Mesenchymal stem cell (in vitro differentiated cells and primary cell): Measurements from ENCODE around the gene MFN1.

Experiments
- DNase-seq: peaks from one replicate; pipeline ENCODE4 v3.0.0-alpha.2; 2013
- H2AFZ ChIP-seq: one replicate; pipeline ENCODE4 v1.6.1; 2013; ENCODE audit warnings: low read depth, mild to moderate bottlenecking, control low read depth, inconsistent platforms, low read length, moderate library complexity
- H2AK5ac ChIP-seq: 2 replicates; pipeline ENCODE4 v1.6.1; 2013; ENCODE audit warnings: low read length, moderate library complexity, mild to moderate bottlenecking, inconsistent platforms; ENCODE audit not compliant: severe bottlenecking
- H2BK120ac ChIP-seq: one replicate; pipeline ENCODE4 v1.6.1; 2013; ENCODE audit warnings: low read depth, mild to moderate bottlenecking, inconsistent platforms, low read length, moderate library complexity
- H2BK12ac ChIP-seq, 2 experiments: one replicate each; pipeline ENCODE4 v1.6.1; 2013; ENCODE audit warnings: inconsistent platforms in 2 of 2, low read length in 2 of 2, mild to moderate bottlenecking in 2 of 2, moderate library complexity in 2 of 2, control low read depth in 1 of 2
- H2BK15ac ChIP-seq: one replicate; pipeline ENCODE4 v1.6.1; 2013; ENCODE audit warnings: mild to moderate bottlenecking, low read depth, inconsistent platforms; ENCODE audit not compliant: poor library complexity, severe bottlenecking
- H2BK5ac ChIP-seq: 2 replicates; pipeline ENCODE4 v1.6.1; 2013; ENCODE audit warnings: low read depth, mild to moderate bottlenecking, low read length, control low read depth, inconsistent platforms; ENCODE audit not compliant: poor library complexity, severe bottlenecking
- H3K14ac ChIP-seq, 2 experiments: one replicate each; pipeline ENCODE4 v1.6.1; 2013; ENCODE audit warnings: inconsistent platforms in 2 of 2, low read length in 2 of 2, control low read depth in 1 of 2, mild to moderate bottlenecking in 1 of 2, moderate library complexity in 1 of 2
- H3K18ac ChIP-seq, 2 experiments: one replicate each; pipeline ENCODE4 v1.6.1; 2013; ENCODE audit warnings: inconsistent platforms in 2 of 2, low read length in 2 of 2, control low read depth in 1 of 2, low read depth in 1 of 2, mild to moderate bottlenecking in 1 of 2
- H3K23ac ChIP-seq, 2 experiments: one replicate each; pipeline ENCODE4 v1.6.1; 2013; ENCODE audit warnings: inconsistent platforms in 2 of 2, low read length in 2 of 2, mild to moderate bottlenecking in 2 of 2, moderate library complexity in 2 of 2, control low read depth in 1 of 2
- H3K27ac ChIP-seq: 2 replicates; pipeline ENCODE4 v1.5.1; 2013; ENCODE audit warnings: mild to moderate bottlenecking, moderate library complexity, low read length, control low read depth, inconsistent platforms; ENCODE audit not compliant: poor library complexity, severe bottlenecking
- H3K27me3 ChIP-seq, 2 experiments: 2 replicates each; pipeline versions ENCODE4 v1.6.1 to v1.7.0; 2013; ENCODE audit warnings: low read length in 2 of 2, mild to moderate bottlenecking in 2 of 2, moderate library complexity in 2 of 2, control low read depth in 1 of 2, inconsistent platforms in 1 of 2; ENCODE audit not compliant: control insufficient read depth in 1 of 2, insufficient read depth in 1 of 2
- H3K36me3 ChIP-seq, 2 experiments: 2 replicates each; pipeline versions ENCODE4 v1.6.1 to v1.7.0; 2013; ENCODE audit warnings: low read length in 2 of 2, control low read depth in 1 of 2, inconsistent platforms in 1 of 2, low read depth in 1 of 2, mild to moderate bottlenecking in 1 of 2; ENCODE audit not compliant: insufficient read depth in 2 of 2, control insufficient read depth in 1 of 2
- H3K4ac ChIP-seq, 2 experiments: one replicate each; pipeline ENCODE4 v1.6.1; 2013; ENCODE audit warnings: inconsistent platforms in 2 of 2, low read length in 2 of 2, mild to moderate bottlenecking in 2 of 2, moderate library complexity in 2 of 2, control low read depth in 1 of 2, low read depth in 1 of 2
- H3K4me1 ChIP-seq: 2 replicates; pipeline ENCODE4 v1.6.1; 2013; ENCODE audit warnings: low read depth, low read length, control low read depth; ENCODE audit not compliant: control insufficient read depth, insufficient read depth
- H3K4me2 ChIP-seq: 2 replicates; pipeline ENCODE4 v1.6.1; 2013; ENCODE audit warnings: low read length, mild to moderate bottlenecking, inconsistent platforms; ENCODE audit not compliant: poor library complexity, severe bottlenecking
- H3K4me3 ChIP-seq, 2 experiments: 2 replicates each; pipeline versions ENCODE4 v1.5.1 to v1.7.0; 2013; ENCODE audit warnings: low read length in 2 of 2, mild to moderate bottlenecking in 2 of 2, control low read depth in 1 of 2, low read depth in 1 of 2; ENCODE audit not compliant: insufficient read depth in 1 of 2
- H3K79me1 ChIP-seq: replicated peaks from 2 replicates; pipeline ENCODE4 v1.6.1; 2013; ENCODE audit warnings: mild to moderate bottlenecking, control low read depth, low read length, inconsistent platforms; ENCODE audit not compliant: poor library complexity, severe bottlenecking
- H3K9ac ChIP-seq: 2 replicates; pipeline ENCODE4 v1.7.0; 2013; ENCODE audit warnings: mild to moderate bottlenecking, low read length, moderate library complexity
- H3K9me3 ChIP-seq: 2 replicates; pipeline ENCODE4 v1.7.0; 2013; ENCODE audit warnings: mild to moderate bottlenecking, low read length; ENCODE audit not compliant: control insufficient read depth
- H4K8ac ChIP-seq: one replicate; pipeline ENCODE4 v1.6.1; 2013; ENCODE audit warnings: inconsistent platforms, mild to moderate bottlenecking, low read length, moderate library complexity
- H4K91ac ChIP-seq: one replicate; pipeline ENCODE4 v1.6.1; 2013; ENCODE audit warnings: mild to moderate bottlenecking, low read length, inconsistent platforms
- WGBS: methylation state at CpG from one replicate; pipeline ENCODE4 v1.1.7; 2013; ENCODE audit warnings: mixed read lengths; 5-methylcytosine and 5-hydroxymethylcytosine counted together

The MFN1 gene

GRCh38 chr3:179321668-179322285 is 25.7 kb upstream of the MFN1 start:
- peak overlapping the region in 1 of 2 experiments; percentile 81 for H2BK12ac ChIP-seq
- H3K4me3 ChIP-seq = peak overlapping the region in 1 of 2 experiments; percentile 86
- H4K8ac ChIP-seq = no peak overlapping the region
- 69% methylated on average over 10 of the region's 10 CpGs for WGBS
- H3K4me1 ChIP-seq = peaks cover 6% of the 10 kb centered on the region
- H3K4me2 ChIP-seq = peak overlapping the region; percentile 37
- H2AK5ac ChIP-seq = no peak overlapping the region
- peak; percentile 65 for DNase-seq
- no peak overlapping the region for H2BK120ac ChIP-seq
- H3K18ac ChIP-seq = no peak overlapping the region
- H2BK15ac ChIP-seq = no peak overlapping the region
- no peak overlapping the region for H2AFZ ChIP-seq
- H3K79me1 ChIP-seq = no peaks in the 10 kb centered on the region
- H3K27ac ChIP-seq = no peak overlapping the region
- H3K9ac ChIP-seq = peak overlapping the region; percentile 93
- peaks cover 4 to 7% of the 10 kb centered on the region in 2 experiments for H3K36me3 ChIP-seq
- no peaks in the 10 kb centered on the region for H3K27me3 ChIP-seq
- no peak overlapping the region for H3K14ac ChIP-seq
- no peak overlapping the region for H2BK5ac ChIP-seq
- no peaks in the 10 kb centered on the region for H3K9me3 ChIP-seq
- peak overlapping the region; percentile 70 to 73 for H3K23ac ChIP-seq
- H4K91ac ChIP-seq = no peak overlapping the region
- H3K4ac ChIP-seq = no peak overlapping the region

- peak within 1 kb of the TSS; percentile 90 to 95 for H3K4ac ChIP-seq
- H3K14ac ChIP-seq = peak within 1 kb of the TSS; percentile 48 to 97
- peaks cover 4 to 7% of the 10 kb centered on the region in 2 experiments for H3K36me3 ChIP-seq
- peak within 1 kb of the TSS; percentile 90 for H2BK120ac ChIP-seq
- peak within 1 kb of the TSS; percentile 37 for H3K4me2 ChIP-seq
- peak within 1 kb of the TSS; percentile 72 to 98 for H3K23ac ChIP-seq
- H3K27me3 ChIP-seq = no peaks in the 10 kb centered on the region
- peak within 1 kb of the TSS; percentile 97 for H3K18ac ChIP-seq
- H3K79me1 ChIP-seq = no peaks in the 10 kb centered on the region
- H3K27ac ChIP-seq = peak within 1 kb of the TSS; percentile 78
- peak within 1 kb of the TSS; percentile 86 to 94 for H3K4me3 ChIP-seq
- peak within 1 kb of the TSS; percentile 93 for H3K9ac ChIP-seq
- peak within 1 kb of the TSS; percentile 94 for H4K8ac ChIP-seq
- H4K91ac ChIP-seq = peak within 1 kb of the TSS; percentile 95
- DNase-seq = peak; percentile 92
- H2BK15ac ChIP-seq = peak within 1 kb of the TSS; percentile 88
- WGBS = 5% methylated on average over 34 of the region's 75 CpGs
- peak within 1 kb of the TSS; percentile 79 for H2BK5ac ChIP-seq
- peak within 1 kb of the TSS; percentile 79 to 81 for H2BK12ac ChIP-seq
- peak within 1 kb of the TSS; percentile 86 for H2AFZ ChIP-seq
- peaks cover 6% of the 10 kb centered on the region for H3K4me1 ChIP-seq
- H2AK5ac ChIP-seq = no peak within 1 kb of the TSS
- no peaks in the 10 kb centered on the region for H3K9me3 ChIP-seq
Measured at GRCh38 chr3:179322286-179323196, 25.0 kb upstream of the MFN1 start, which contains the start of gene ZNF639. Gene ZNF639, plus strand, starts transcription at chr3:179323031. Its CDS starts 5,263 bp downstream, at chr3:179328294.

GRCh38 chr3:179323197-179324110 is 24.1 kb upstream of the MFN1 start:
- H2BK120ac ChIP-seq = peak overlapping the region; percentile 90
- H2BK15ac ChIP-seq = peak overlapping the region; percentile 88
- peak overlapping the region in 1 of 2 experiments; percentile 47 for H2BK12ac ChIP-seq
- H3K23ac ChIP-seq = peak overlapping the region; percentile 72 to 98
- H3K9me3 ChIP-seq = no peaks in the 10 kb centered on the region
- peak overlapping the region; percentile 79 for H2BK5ac ChIP-seq
- H3K9ac ChIP-seq = peak overlapping the region; percentile 93
- H3K27ac ChIP-seq = peak overlapping the region; percentile 78
- peaks cover 7 to 9% of the 10 kb centered on the region in 2 experiments for H3K36me3 ChIP-seq
- H2AK5ac ChIP-seq = no peak overlapping the region
- H3K4me2 ChIP-seq = peak overlapping the region; percentile 37
- peak; percentile 78 for DNase-seq
- no peaks in the 10 kb centered on the region for H3K27me3 ChIP-seq
- peak overlapping the region; percentile 95 for H4K91ac ChIP-seq
- no peaks in the 10 kb centered on the region for H3K79me1 ChIP-seq
- H4K8ac ChIP-seq = peak overlapping the region; percentile 94
- H2AFZ ChIP-seq = peak overlapping the region; percentile 86
- peak overlapping the region; percentile 97 for H3K18ac ChIP-seq
- WGBS = under 1% methylated on average over 66 of the region's 81 CpGs
- peaks cover 6% of the 10 kb centered on the region for H3K4me1 ChIP-seq
- peak overlapping the region; percentile 48 to 97 for H3K14ac ChIP-seq
- H3K4ac ChIP-seq = peak overlapping the region; percentile 90 to 95
- peak overlapping the region; percentile 86 to 94 for H3K4me3 ChIP-seq
